GM13976 (cell line): ENCODE data around the gene WDR55.
"Not testable (repeated sequence)": the region's sequence is repeated elsewhere in the genome, so short reads cannot be mapped to it uniquely, and the experiment has no call there.

Source experiments
- DNase-seq: peaks from one replicate; pipeline ENCODE4 v3.0.0; 2012; ENCODE audit warnings: low spot score
- in situ Hi-C: fragments of 300-500 bp; cut with MboI; formaldehyde crosslinking; loops from one replicate; pipeline ENCODE4 v1.12.0; 2022; ENCODE audit warnings: low sequenced_read_pairs, mixed read lengths, inconsistent platforms; ENCODE audit not compliant: unreplicated experiment
- TF ChIP-seq, protein P1 (sequence below): IDR thresholded peaks from 2 replicates; pipeline ENCODE4 v1.5.1; 2012; ENCODE audit warnings: borderline replicate concordance, mild to moderate bottlenecking; ENCODE audit not compliant: insufficient read depth; ENCODE audit errors: extremely low read depth, missing control alignments, control extremely low read depth

WDR55 gene

DNA sequence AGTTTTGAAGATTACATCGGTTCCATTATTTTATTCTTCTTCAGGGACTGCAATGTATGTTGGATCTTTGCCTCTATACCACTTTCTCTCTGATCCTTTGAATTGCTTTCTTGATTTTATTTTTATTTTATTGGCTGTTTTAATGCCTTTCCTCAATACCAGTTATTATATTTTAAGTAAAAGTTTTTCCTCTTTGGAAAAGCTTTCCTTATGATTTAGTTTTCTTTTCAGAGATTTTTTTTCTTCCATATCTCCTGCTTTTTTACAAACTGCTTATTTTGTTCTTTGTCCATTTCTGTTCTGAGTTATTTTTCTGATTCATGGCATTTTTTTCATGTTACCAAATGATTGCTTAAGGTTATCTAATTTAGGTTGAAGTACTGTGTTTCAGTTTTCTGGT is 47.1 kb downstream of the WDR55 start:
- TF ChIP-seq, protein P1, sequence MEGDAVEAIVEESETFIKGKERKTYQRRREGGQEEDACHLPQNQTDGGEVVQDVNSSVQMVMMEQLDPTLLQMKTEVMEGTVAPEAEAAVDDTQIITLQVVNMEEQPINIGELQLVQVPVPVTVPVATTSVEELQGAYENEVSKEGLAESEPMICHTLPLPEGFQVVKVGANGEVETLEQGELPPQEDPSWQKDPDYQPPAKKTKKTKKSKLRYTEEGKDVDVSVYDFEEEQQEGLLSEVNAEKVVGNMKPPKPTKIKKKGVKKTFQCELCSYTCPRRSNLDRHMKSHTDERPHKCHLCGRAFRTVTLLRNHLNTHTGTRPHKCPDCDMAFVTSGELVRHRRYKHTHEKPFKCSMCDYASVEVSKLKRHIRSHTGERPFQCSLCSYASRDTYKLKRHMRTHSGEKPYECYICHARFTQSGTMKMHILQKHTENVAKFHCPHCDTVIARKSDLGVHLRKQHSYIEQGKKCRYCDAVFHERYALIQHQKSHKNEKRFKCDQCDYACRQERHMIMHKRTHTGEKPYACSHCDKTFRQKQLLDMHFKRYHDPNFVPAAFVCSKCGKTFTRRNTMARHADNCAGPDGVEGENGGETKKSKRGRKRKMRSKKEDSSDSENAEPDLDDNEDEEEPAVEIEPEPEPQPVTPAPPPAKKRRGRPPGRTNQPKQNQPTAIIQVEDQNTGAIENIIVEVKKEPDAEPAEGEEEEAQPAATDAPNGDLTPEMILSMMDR, result no peak
- no peak for DNase-seq
- in situ Hi-C loops, result loop anchor here (10.0 to 25.0 kb wide), 2 partner anchors 347 to 474 kb away; partner anchors contain the start of gene SLC4A9

DNA sequence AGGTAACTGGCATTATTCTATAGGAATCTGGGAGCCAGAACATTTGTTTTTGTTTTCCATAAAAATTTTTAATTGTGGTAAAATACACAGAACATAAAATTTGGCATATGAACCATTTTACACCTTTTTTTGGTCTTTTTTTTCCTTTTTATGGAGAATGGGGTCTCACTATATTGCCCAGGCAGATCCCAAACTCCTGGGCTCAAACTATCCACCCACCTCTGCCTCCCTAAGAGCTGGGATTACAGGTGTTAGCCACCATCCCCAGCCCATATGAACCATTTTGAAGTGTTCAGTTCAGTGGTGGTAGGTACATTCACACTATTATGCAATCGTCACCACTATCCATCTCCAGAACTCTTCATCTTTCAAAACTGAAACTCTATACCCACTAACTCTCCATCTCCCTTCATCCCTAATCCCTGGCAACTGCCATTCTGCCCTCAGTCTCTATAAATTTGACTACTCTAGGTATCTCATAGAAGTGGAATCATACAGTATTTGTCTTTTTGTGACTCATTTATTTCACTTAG is 48.9 kb downstream of the WDR55 start:
- DNase-seq, result no peak
- TF ChIP-seq, protein P1, result no peak
- in situ Hi-C loops, result loop anchor here (10.0 to 25.0 kb wide), 2 partner anchors 349 to 476 kb away; partner anchors contain the start of gene SLC4A9

DNA sequence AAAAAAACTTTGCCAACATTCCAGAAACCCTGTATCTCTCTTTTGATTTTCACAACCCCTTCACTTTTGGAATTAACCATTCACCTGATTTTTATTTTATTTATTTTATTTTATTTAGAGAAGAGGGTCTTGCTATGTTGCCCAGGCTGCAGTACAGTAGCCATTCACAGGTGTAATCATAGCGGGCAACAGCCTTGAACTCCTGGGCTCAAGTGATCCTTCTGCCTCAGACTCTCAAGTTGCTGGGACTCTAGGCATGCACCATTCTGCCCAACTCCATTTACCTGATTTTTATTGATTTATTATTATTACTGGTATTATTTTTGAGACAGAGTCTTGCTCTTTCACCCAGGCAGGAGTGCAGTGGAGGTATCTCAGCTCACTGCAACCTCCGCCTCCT is 51.5 kb downstream of the WDR55 start:
- in situ Hi-C loops, result loop anchor here (10.0 to 25.0 kb wide), 2 partner anchors 351 to 479 kb away; partner anchors contain the start of gene SLC4A9
- DNase-seq, result not testable (repeated sequence)

DNA sequence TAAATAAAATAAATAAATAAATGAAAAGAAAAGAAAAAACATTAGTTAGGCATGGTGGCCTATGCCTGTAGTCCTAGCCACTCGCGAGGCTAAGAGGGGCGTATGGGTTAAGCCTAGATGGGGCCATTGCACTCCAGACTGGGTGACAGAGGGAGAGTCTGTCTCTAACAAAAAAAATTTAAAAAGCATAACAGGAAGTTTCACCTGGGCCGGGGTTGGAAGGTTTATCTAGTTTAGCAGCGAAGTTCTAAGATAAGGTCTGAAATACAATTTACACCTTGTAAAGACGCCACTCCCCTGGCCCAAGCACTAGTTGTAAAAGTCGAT is 53.5 kb downstream of the WDR55 start:
- in situ Hi-C loops, result loop anchor here (10.0 to 25.0 kb wide), 2 partner anchors 353 to 481 kb away; partner anchors contain the start of gene SLC4A9
- TF ChIP-seq, protein P1, result no peak
- DNase-seq, result no peak

GRCh38 chr5:140720738-140721137 is 56.0 kb downstream of the WDR55 start:
- in situ Hi-C loops, result loop anchor here (25.0 kb wide), 1 partner anchor 483 kb away; no protein-coding TSS in a partner anchor
- not testable (repeated sequence) for DNase-seq

GRCh38 chr5:140721395-140721794 is 56.7 kb downstream of the WDR55 start:
- in situ Hi-C loops, result loop anchor here (25.0 kb wide), 1 partner anchor 484 kb away; no protein-coding TSS in a partner anchor
- DNase-seq, result not testable (repeated sequence)
